ENCODE data around the gene MFAP4.

The MFAP4 gene

DNA sequence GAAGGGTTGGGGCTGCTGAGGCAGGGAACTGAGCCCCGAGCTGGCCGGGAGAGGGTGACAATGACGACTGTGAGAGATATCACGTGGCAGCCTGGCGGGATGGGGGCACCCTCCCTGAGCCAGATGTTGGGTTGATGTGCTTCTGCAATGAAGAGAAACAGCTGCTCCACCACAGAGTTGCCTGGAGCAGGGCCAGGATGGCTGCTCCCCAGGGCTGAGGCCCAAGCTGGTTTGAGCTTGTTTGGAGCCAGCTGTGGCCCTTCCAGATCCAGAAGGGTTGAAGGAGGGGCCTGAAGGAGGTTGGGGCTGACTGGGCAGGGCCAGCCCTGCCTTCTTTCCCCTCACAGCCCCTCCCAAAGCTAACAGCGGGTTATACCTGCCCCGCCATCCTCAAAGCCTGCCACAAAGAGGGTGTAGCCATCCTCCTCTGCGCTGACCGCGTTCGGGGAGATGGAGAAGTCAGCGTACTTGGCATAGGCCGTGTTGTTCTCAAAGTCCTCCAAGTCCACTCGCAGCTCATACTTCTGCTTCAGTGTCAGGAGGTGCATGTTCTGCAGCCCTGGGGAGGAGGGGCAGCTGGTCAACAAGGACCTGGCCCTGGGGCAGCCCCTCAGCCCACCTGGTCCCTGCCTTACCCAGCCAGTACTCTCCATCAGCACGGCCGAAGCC, 2.1 kb downstream of the MFAP4 start:
- TF ChIP-seq, protein P1, sequence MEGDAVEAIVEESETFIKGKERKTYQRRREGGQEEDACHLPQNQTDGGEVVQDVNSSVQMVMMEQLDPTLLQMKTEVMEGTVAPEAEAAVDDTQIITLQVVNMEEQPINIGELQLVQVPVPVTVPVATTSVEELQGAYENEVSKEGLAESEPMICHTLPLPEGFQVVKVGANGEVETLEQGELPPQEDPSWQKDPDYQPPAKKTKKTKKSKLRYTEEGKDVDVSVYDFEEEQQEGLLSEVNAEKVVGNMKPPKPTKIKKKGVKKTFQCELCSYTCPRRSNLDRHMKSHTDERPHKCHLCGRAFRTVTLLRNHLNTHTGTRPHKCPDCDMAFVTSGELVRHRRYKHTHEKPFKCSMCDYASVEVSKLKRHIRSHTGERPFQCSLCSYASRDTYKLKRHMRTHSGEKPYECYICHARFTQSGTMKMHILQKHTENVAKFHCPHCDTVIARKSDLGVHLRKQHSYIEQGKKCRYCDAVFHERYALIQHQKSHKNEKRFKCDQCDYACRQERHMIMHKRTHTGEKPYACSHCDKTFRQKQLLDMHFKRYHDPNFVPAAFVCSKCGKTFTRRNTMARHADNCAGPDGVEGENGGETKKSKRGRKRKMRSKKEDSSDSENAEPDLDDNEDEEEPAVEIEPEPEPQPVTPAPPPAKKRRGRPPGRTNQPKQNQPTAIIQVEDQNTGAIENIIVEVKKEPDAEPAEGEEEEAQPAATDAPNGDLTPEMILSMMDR (IDR thresholded peaks at IDR 0.05; ENCODE audit: extremely low read depth, missing control alignments) = no peak
- no peak for DNase-seq (ENCODE audit: low spot score)

DNA sequence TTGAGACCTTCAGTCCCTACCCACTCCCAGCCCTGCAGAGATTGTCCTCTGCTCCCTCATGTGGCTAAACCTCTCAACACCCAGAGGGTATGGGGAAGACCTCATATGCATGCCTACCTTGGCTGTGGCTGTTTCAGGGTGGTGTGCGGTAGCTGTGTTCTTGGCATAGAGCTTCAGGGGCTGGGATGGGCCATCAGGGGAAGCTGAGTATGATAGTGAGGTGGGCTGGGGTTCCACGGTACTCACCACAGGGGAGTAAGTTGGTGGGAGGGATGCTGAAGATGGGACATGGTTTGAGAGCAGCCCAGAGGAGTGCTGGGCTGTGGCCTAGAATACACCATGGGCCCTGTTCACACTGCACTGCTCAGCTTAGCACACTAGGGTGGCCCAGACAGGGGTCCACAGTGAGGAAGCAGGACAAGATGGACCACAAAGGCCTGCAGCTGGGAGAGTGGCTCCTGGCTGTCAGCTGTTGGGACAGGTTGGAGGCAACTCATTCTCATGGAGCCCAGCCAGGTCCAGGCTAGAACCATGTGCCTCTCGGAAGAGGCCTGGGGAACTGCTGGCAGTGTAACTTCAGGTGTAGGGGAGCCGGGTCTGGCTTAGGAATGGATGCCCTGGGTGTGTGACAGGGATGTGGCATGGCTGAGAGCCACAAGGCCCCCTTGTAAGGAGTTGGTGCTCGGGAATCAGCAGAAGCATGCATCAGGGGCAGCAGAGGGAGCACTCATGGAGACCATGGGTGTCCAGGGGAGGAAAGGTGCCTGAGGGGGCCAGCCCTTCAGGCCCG, 3.1 kb downstream of the MFAP4 start:
- no peak for DNase-seq (ENCODE audit: low spot score)
- TF ChIP-seq, protein P1 (IDR thresholded peaks at IDR 0.05; ENCODE audit: extremely low read depth, missing control alignments) = no peak

DNA sequence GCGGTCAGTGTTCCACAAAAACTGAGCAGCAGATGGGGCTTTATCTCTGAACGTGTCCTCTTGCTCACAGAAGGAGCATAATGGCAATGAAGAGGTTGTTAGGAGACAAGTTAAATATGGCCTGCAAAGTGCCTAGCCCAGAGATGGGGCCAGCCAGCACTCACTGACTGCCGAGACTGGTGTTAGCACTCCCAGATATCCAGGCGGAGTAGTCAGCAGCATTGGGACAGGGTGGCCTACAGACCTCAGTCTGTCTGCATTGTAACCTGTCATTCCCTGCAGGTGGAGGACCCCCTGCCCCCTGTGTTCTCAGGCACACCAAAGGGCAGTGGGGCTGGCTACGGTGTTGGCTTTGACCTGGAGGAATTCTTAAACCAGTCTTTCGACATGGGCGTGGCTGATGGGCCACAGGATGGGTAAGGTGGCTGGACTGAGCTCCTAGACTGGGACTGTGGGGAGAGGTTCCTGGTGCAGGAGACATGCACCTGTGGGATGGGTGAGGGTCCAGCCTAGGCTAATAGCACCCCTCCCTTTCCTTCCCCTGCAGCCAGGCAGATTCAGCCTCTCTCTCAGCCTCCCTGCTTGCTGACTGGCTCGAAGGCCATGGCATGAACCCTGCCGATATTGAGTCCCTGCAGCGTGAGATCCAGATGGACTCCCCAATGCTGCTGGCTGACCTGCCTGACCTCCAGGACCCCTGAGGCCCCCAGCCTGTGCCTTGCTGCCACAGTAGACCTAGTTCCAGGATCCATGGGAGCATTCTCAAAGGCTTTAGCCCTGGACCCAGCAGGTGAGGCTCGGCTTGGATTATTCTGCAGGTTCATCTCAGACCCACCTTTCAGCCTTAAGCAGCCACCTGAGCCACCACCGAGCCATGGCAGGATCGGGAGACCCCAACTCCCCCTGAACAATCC, 4.2 kb downstream of the MFAP4 start:
- TF ChIP-seq, protein P1 (IDR thresholded peaks at IDR 0.05; ENCODE audit: extremely low read depth, missing control alignments) = no peak
- DNase-seq (ENCODE audit: low spot score) = no peak

DNA sequence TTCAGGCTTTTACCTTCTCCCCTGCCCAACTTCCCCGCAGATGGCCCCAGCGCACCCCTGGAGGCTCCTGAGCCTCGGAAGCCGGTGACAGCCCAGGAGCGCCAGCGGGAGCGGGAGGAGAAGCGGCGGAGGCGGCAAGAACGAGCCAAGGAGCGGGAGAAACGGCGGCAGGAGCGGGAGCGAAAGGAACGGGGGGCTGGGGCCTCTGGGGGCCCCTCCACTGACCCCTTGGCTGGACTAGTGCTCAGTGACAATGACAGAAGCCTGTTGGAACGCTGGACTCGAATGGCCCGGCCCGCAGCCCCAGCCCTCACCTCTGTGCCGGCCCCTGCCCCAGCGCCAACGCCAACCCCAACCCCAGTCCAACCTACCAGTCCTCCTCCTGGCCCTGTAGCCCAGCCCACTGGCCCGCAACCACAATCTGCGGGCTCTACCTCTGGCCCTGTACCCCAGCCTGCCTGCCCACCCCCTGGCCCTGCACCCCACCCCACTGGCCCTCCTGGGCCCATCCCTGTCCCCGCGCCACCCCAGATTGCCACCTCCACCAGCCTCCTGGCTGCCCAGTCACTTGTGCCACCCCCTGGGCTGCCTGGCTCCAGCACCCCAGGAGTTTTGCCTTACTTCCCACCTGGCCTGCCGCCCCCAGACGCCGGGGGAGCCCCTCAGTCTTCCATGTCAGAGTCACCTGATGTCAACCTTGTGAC, 5.1 kb downstream of the MFAP4 start:
- DNase-seq (ENCODE audit: low spot score) = no peak
- TF ChIP-seq, protein P1 (IDR thresholded peaks at IDR 0.05; ENCODE audit: extremely low read depth, missing control alignments) = no peak

DNA sequence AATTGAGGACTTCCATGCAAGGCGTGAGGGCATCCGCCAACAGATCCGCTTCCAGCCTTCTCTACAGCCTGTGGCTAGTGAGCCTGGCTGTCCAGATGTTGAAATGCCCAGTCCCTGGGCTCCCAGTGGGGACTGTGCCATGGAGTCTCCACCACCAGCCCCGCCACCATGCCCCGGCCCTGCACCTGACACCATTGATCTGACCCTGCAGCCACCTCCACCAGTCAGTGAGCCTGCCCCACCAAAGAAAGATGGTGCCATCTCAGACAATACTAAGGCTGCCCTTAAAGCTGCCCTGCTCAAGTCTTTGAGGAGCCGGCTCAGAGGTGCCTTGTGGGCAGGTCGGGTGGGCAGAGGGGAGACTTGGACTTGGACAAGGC, 5.6 kb downstream of the MFAP4 start:
- no peak for DNase-seq (ENCODE audit: low spot score)
- TF ChIP-seq, protein P1 (IDR thresholded peaks at IDR 0.05; ENCODE audit: extremely low read depth, missing control alignments) = no peak

DNA sequence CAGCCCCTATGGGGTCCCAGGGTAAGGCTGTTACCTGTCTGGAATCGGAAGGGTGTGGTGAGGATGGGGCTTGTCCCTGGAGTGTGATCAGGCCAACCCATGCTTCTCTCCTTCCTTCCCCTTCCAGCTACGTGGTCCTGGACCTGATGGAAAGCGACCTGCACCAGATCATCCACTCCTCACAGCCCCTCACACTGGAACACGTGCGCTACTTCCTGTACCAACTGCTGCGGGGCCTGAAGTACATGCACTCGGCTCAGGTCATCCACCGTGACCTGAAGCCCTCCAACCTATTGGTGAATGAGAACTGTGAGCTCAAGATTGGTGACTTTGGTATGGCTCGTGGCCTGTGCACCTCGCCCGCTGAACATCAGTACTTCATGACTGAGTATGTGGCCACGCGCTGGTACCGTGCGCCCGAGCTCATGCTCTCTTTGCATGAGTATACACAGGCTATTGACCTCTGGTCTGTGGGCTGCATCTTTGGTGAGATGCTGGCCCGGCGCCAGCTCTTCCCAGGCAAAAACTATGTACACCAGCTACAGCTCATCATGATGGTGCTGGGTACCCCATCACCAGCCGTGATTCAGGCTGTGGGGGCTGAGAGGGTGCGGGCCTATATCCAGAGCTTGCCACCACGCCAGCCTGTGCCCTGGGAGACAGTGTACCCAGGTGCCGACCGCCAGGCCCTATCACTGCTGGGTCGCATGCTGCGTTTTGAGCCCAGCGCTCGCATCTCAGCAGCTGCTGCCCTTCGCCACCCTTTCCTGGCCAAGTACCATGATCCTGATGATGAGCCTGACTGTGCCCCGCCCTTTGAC, 6.3 kb downstream of the MFAP4 start:
- TF ChIP-seq, protein P1 (IDR thresholded peaks at IDR 0.05; ENCODE audit: extremely low read depth, missing control alignments) = no peak
- DNase-seq (ENCODE audit: low spot score) = no peak
